Panc1 (cell line): Measurements from ENCODE around the gene CLDN15.

ENCODE experiments used
- POLR2AphosphoS5 ChIP-seq: IDR thresholded peaks from 2 replicates; pipeline ENCODE4 v1.6.1; 2012; ENCODE audit warnings: mild to moderate bottlenecking, low read depth, low read length, moderate library complexity
- SIN3A ChIP-seq: IDR thresholded peaks from 2 replicates; pipeline ENCODE4 v1.6.1; 2012; ENCODE audit warnings: low read depth, mild to moderate bottlenecking, low read length, moderate library complexity, borderline replicate concordance; ENCODE audit not compliant: insufficient read depth
- TCF7L2 ChIP-seq: IDR thresholded peaks from 2 replicates; pipeline ENCODE4 v1.6.1; 2011; ENCODE audit warnings: mild to moderate bottlenecking, low read depth, low read length, inconsistent platforms
- TF ChIP-seq, protein P1 (sequence below): fragments of 450-650 bp; IDR thresholded peaks from 2 replicates; pipeline ENCODE4 v1.5.1; 2017; ENCODE audit warnings: mild to moderate bottlenecking
- TF ChIP-seq, protein P2 (sequence below), 2 experiments: IDR thresholded peaks; 2 replicates each; pipeline ENCODE4 v1.6.1; 2011 to 2012; ENCODE audit warnings: low read depth in 2 of 2, control low read depth in 1 of 2, low read length in 1 of 2, mild to moderate bottlenecking in 1 of 2, moderate library complexity in 1 of 2; ENCODE audit not compliant: insufficient read depth in 1 of 2

DNA sequence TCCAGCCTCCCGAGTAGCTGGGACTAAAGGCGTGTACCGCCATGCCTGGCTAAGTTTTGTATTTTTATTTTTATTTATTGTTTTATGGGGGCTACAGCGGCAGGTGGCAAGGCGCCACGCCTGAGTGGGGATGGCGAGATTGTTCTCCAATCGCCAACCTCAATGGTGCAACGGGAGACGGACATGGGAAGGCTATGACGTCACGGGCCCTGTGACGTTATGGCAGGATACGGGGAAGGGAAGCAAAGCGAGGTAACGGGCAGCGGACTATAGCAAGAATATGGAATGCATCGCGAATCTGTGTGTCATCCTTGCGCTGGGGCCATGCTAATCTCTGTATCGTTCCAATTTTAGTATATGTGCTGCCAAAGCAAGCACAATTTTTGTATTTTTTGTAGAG lies 32.1 kb upstream of the CLDN15 start:
- TF ChIP-seq, protein P1, sequence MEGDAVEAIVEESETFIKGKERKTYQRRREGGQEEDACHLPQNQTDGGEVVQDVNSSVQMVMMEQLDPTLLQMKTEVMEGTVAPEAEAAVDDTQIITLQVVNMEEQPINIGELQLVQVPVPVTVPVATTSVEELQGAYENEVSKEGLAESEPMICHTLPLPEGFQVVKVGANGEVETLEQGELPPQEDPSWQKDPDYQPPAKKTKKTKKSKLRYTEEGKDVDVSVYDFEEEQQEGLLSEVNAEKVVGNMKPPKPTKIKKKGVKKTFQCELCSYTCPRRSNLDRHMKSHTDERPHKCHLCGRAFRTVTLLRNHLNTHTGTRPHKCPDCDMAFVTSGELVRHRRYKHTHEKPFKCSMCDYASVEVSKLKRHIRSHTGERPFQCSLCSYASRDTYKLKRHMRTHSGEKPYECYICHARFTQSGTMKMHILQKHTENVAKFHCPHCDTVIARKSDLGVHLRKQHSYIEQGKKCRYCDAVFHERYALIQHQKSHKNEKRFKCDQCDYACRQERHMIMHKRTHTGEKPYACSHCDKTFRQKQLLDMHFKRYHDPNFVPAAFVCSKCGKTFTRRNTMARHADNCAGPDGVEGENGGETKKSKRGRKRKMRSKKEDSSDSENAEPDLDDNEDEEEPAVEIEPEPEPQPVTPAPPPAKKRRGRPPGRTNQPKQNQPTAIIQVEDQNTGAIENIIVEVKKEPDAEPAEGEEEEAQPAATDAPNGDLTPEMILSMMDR = no peak
- TF ChIP-seq POLR2AphosphoS5 = no peak
- TF ChIP-seq, protein P2, sequence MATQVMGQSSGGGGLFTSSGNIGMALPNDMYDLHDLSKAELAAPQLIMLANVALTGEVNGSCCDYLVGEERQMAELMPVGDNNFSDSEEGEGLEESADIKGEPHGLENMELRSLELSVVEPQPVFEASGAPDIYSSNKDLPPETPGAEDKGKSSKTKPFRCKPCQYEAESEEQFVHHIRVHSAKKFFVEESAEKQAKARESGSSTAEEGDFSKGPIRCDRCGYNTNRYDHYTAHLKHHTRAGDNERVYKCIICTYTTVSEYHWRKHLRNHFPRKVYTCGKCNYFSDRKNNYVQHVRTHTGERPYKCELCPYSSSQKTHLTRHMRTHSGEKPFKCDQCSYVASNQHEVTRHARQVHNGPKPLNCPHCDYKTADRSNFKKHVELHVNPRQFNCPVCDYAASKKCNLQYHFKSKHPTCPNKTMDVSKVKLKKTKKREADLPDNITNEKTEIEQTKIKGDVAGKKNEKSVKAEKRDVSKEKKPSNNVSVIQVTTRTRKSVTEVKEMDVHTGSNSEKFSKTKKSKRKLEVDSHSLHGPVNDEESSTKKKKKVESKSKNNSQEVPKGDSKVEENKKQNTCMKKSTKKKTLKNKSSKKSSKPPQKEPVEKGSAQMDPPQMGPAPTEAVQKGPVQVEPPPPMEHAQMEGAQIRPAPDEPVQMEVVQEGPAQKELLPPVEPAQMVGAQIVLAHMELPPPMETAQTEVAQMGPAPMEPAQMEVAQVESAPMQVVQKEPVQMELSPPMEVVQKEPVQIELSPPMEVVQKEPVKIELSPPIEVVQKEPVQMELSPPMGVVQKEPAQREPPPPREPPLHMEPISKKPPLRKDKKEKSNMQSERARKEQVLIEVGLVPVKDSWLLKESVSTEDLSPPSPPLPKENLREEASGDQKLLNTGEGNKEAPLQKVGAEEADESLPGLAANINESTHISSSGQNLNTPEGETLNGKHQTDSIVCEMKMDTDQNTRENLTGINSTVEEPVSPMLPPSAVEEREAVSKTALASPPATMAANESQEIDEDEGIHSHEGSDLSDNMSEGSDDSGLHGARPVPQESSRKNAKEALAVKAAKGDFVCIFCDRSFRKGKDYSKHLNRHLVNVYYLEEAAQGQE (IDR thresholded peaks at IDR 0.05; ENCODE audit: insufficient read depth in 1 of 2, low read depth in 2 of 2, low read length in 1 of 2) = no peak
- TF ChIP-seq SIN3A = no peak
- TF ChIP-seq TCF7L2 = no peak
